ENCODE measurements around the gene CATSPER4.

Gene CATSPER4

GRCh38 chr1:26158271-26158907, 32.0 kb upstream of the CATSPER4 start:
- Histone ChIP-seq H3K36me3 (ENCODE audit: control insufficient read depth, insufficient read depth, low read length) (no peaks in the 10 kb centered on the region), H3K4me3 (ENCODE audit: extremely low read depth, insufficient read depth, low read length, poor library complexity, severe bottlenecking) (peak overlapping the region; percentile 43), H3K27ac (ENCODE audit: low read depth, low read length, severe bottlenecking) (no peak overlapping the region), H3K9me3 (ENCODE audit: control insufficient read depth, low read length) (no peaks in the 10 kb centered on the region), H3K4me1 (ENCODE audit: control insufficient read depth, insufficient read depth, low read length, poor library complexity, severe bottlenecking) (peaks cover 54% of the 10 kb centered on the region)
- WGBS, 2 experiments (ENCODE audit: insufficient coverage in 2 of 2): 79 to 92% methylated on average over 2 to 3 of the region's 5 CpGs

GRCh38 chr1:26158908-26159742, 31.3 kb upstream of the CATSPER4 start, which contains the start of gene FAM110D:
Gene FAM110D (plus strand): TSS chr1:26159079. CDS start chr1:26161292, 2,213 bp downstream.
- H3K4me3 ChIP-seq (ENCODE audit: extremely low read depth, insufficient read depth, low read length, poor library complexity, severe bottlenecking): peak within 1 kb of the TSS; percentile 43
- H3K9me3 ChIP-seq (ENCODE audit: control insufficient read depth, low read length): no peaks in the 10 kb centered on the region
- peaks cover 54% of the 10 kb centered on the region for H3K4me1 ChIP-seq (ENCODE audit: control insufficient read depth, insufficient read depth, low read length, poor library complexity, severe bottlenecking)
- no peaks in the 10 kb centered on the region for H3K36me3 ChIP-seq (ENCODE audit: control insufficient read depth, insufficient read depth, low read length)
- H3K27ac ChIP-seq (ENCODE audit: low read depth, low read length, severe bottlenecking): peak within 1 kb of the TSS; percentile 17
- 20 to 26% methylated on average over 4 to 5 of the region's 6 CpGs for WGBS, 2 experiments (ENCODE audit: insufficient coverage in 2 of 2)

GRCh38 chr1:26159743-26160039, 30.7 kb upstream of the CATSPER4 start:
- peaks cover 56% of the 10 kb centered on the region for H3K4me1 ChIP-seq (ENCODE audit: control insufficient read depth, insufficient read depth, low read length, poor library complexity, severe bottlenecking)
- peak overlapping the region; percentile 43 for H3K4me3 ChIP-seq (ENCODE audit: extremely low read depth, insufficient read depth, low read length, poor library complexity, severe bottlenecking)
- H3K9me3 ChIP-seq (ENCODE audit: control insufficient read depth, low read length): no peaks in the 10 kb centered on the region
- H3K36me3 ChIP-seq (ENCODE audit: control insufficient read depth, insufficient read depth, low read length): no peaks in the 10 kb centered on the region
- WGBS, 2 experiments (ENCODE audit: insufficient coverage in 2 of 2): 45 to 80% methylated on average over 2 of the region's 4 CpGs
- no peak overlapping the region for H3K27ac ChIP-seq (ENCODE audit: low read depth, low read length, severe bottlenecking)

GRCh38 chr1:26160527-26161414, 29.6 kb upstream of the CATSPER4 start:
- Histone ChIP-seq H3K4me3 (ENCODE audit: extremely low read depth, insufficient read depth, low read length, poor library complexity, severe bottlenecking) (peak overlapping the region; percentile 21), H3K27ac (ENCODE audit: low read depth, low read length, severe bottlenecking) (no peak overlapping the region), H3K36me3 (ENCODE audit: control insufficient read depth, insufficient read depth, low read length) (no peaks in the 10 kb centered on the region), H3K4me1 (ENCODE audit: control insufficient read depth, insufficient read depth, low read length, poor library complexity, severe bottlenecking) (peaks cover 57% of the 10 kb centered on the region), H3K9me3 (ENCODE audit: control insufficient read depth, low read length) (no peaks in the 10 kb centered on the region)
- 34 to 35% methylated on average over 14 to 16 of the region's 18 CpGs for WGBS, 2 experiments (ENCODE audit: insufficient coverage in 2 of 2)

- H3K27ac ChIP-seq (ENCODE audit: low read depth, low read length, severe bottlenecking): no peak overlapping the region
- peaks cover 50% of the 10 kb centered on the region for H3K4me1 ChIP-seq (ENCODE audit: control insufficient read depth, insufficient read depth, low read length, poor library complexity, severe bottlenecking)
- no peaks in the 10 kb centered on the region for H3K36me3 ChIP-seq (ENCODE audit: control insufficient read depth, insufficient read depth, low read length)
- 2 to 5% methylated on average over 89 to 94 of the region's 98 CpGs for WGBS, 2 experiments (ENCODE audit: insufficient coverage in 2 of 2)
- no peaks in the 10 kb centered on the region for H3K9me3 ChIP-seq (ENCODE audit: control insufficient read depth, low read length)
- H3K4me3 ChIP-seq (ENCODE audit: extremely low read depth, insufficient read depth, low read length, poor library complexity, severe bottlenecking): peak overlapping the region; percentile 21
Measured at GRCh38 chr1:26161415-26162219, 28.8 kb upstream of the CATSPER4 start.

- peaks cover 46% of the 10 kb centered on the region for H3K4me1 ChIP-seq (ENCODE audit: control insufficient read depth, insufficient read depth, low read length, poor library complexity, severe bottlenecking)
- H3K27ac ChIP-seq (ENCODE audit: low read depth, low read length, severe bottlenecking): no peak overlapping the region
- H3K9me3 ChIP-seq (ENCODE audit: control insufficient read depth, low read length): no peaks in the 10 kb centered on the region
- no peak overlapping the region for H3K4me3 ChIP-seq (ENCODE audit: extremely low read depth, insufficient read depth, low read length, poor library complexity, severe bottlenecking)
- no peaks in the 10 kb centered on the region for H3K36me3 ChIP-seq (ENCODE audit: control insufficient read depth, insufficient read depth, low read length)
- WGBS, 2 experiments (ENCODE audit: insufficient coverage in 2 of 2): 43 to 48% methylated on average over 18 to 19 of the region's 21 CpGs
Measured at GRCh38 chr1:26162220-26162709, 28.1 kb upstream of the CATSPER4 start.

GRCh38 chr1:26163684-26164035, 26.7 kb upstream of the CATSPER4 start:
- 89% methylated on average over 7 to 8 of the region's 9 CpGs for WGBS, 2 experiments (ENCODE audit: insufficient coverage in 2 of 2)
- Histone ChIP-seq H3K4me1 (ENCODE audit: control insufficient read depth, insufficient read depth, low read length, poor library complexity, severe bottlenecking) (peaks cover 39% of the 10 kb centered on the region), H3K9me3 (ENCODE audit: control insufficient read depth, low read length) (no peaks in the 10 kb centered on the region), H3K36me3 (ENCODE audit: control insufficient read depth, insufficient read depth, low read length) (no peaks in the 10 kb centered on the region), H3K27ac (ENCODE audit: low read depth, low read length, severe bottlenecking) (no peak overlapping the region), H3K4me3 (ENCODE audit: extremely low read depth, insufficient read depth, low read length, poor library complexity, severe bottlenecking) (peak overlapping the region; percentile 27)

- Histone ChIP-seq H3K27ac (ENCODE audit: low read depth, low read length, severe bottlenecking) (no peak overlapping the region), H3K9me3 (ENCODE audit: control insufficient read depth, low read length) (no peaks in the 10 kb centered on the region), H3K36me3 (ENCODE audit: control insufficient read depth, insufficient read depth, low read length) (no peaks in the 10 kb centered on the region), H3K4me1 (ENCODE audit: control insufficient read depth, insufficient read depth, low read length, poor library complexity, severe bottlenecking) (peaks cover 33% of the 10 kb centered on the region), H3K4me3 (ENCODE audit: extremely low read depth, insufficient read depth, low read length, poor library complexity, severe bottlenecking) (peak overlapping the region; percentile 27)
- WGBS, 2 experiments (ENCODE audit: insufficient coverage in 2 of 2): 13 to 19% methylated on average over 50 to 68 of the region's 72 CpGs
Measured at GRCh38 chr1:26164036-26164860, 26.2 kb upstream of the CATSPER4 start.

- Histone ChIP-seq H3K4me3 (ENCODE audit: extremely low read depth, insufficient read depth, low read length, poor library complexity, severe bottlenecking) (no peak overlapping the region), H3K4me1 (ENCODE audit: control insufficient read depth, insufficient read depth, low read length, poor library complexity, severe bottlenecking) (peaks cover 26% of the 10 kb centered on the region), H3K27ac (ENCODE audit: low read depth, low read length, severe bottlenecking) (peak overlapping the region; percentile 36), H3K9me3 (ENCODE audit: control insufficient read depth, low read length) (no peaks in the 10 kb centered on the region), H3K36me3 (ENCODE audit: control insufficient read depth, insufficient read depth, low read length) (no peaks in the 10 kb centered on the region)
- 43 to 60% methylated on average over 12 to 13 of the region's 19 CpGs for WGBS, 2 experiments (ENCODE audit: insufficient coverage in 2 of 2)
Measured at GRCh38 chr1:26164861-26165842, 25.2 kb upstream of the CATSPER4 start.

Measured in mesodermal cell (in vitro differentiated cells).